ENCODE measurements around the gene TOB1.
"Not testable (repeated sequence)": the region's sequence is repeated elsewhere in the genome, so short reads cannot be mapped to it uniquely, and the experiment has no call there.

Gene TOB1

DNA sequence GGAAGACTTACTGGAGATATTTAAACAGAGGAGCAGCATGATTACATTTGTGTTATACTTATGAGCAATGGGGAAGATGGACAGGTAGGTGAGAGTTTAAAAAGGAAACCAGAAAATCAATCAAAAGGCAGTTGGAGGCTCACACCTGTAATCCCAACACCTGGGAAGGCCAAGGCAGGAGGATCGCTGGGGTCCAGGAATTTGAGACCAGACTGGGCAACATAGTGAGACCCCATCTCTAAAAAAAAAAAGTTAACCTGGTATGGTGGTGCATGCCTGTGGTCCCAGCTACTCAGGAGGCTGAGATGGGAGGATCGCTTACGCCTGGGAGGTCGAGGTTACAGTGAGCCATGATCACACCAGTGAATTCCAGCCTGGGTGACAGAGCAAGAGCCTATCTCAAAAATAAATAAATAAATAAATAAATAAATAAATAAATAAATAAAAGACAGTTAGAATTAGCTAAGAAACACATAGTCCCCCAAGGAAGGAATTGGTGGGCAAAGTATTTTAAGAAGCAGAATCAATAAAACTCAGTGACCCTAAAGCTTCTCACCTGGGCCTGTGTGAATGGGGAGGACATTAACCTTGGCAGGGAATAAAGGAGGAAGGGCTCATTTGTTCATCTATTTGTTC is 32.3 kb upstream of the TOB1 start:
- no peak for DNase-seq (ENCODE audit: low read depth)

DNA sequence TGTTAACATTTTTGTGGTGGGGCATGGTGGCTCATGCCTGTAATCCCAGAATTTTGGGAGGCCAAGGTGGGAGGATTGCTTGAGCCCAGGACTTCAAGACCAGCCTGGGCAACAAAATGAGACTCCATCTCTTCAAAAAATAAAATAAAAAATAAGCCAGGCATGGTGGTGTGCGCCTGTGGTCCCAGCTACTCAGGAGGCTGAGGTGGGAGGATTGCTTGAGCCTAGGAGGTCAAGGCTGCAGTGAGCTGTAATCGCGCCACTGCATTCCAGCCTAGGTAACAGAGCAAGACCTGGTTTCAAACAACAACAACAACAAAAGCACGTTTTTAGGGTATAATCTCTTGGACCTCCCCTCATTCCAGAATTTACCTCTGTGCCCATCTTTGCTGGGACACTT is 28.4 kb upstream of the TOB1 start:
- DNase-seq (ENCODE audit: low read depth): not testable (repeated sequence)

DNA sequence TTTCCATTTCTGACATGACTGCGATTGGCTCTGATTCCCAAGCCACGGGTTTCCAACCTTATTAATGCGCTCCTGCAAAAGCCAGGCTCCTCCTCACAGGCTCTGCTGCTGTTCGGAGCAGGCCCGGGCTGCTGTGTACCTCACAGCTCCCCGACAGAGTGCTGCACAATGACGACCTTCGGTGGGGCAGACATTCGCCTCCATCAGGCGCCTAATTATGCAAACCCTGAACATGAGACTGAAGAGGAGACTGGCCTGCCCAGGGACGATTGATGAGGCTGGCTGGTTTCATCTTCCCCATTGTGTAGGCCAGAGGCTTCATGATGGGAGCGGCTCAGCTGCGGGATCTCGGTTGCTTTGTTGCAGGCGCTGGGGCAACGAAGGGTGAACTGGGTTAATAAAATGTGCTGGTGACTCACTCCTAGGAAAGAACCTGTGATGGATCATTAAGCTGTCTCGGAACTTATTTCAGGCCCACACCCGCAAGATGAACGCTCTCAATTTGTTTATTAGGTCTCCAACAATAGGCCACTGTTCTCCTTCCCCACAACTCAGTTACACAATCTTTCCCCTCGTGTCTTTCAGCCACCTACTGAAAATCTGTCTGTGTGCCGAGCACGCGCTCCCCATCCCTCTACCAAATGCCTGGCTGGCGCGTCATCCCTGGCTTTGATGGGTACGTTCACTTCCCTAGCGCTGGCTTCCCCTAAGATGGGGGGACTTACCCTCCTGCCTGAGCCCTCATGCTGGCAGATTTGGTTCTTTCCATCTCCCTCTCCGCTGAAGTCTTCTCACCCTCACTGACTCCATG is 27.2 kb upstream of the TOB1 start:
- DNase-seq (ENCODE audit: low read depth): no peak

DNA sequence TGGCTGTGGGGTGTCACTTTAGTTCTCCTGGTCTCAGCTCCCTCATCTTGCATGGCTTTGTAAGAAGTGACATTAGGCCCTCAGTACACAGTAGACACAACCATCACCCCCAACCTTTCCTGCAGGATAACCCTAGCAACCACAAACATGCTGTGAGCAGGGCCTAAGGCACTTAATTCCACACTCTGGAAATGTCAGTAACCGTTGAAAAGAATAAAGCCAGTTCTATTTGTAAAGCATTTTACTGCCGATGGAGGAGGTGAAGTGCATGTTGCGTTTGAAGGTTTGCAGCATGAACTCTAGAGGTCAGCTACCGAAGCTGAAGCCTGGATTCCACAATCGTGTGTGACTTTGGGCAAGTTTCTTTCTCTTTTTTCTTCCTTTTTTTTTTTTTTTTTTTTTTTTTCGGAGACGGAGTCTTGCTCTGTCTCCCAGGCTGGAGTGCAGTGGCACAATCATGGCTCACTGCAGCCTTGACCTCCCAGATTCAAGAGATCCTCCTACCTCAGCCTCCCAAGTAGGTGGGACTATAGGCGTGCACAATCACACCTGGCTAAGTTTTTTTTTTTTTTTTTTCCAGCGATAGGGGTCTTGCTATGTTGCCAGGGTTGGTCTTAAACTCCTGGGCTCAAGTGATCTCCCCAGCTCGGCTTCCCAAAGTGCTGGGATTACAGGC is 26.1 kb upstream of the TOB1 start:
- no peak for DNase-seq (ENCODE audit: low read depth)

DNA sequence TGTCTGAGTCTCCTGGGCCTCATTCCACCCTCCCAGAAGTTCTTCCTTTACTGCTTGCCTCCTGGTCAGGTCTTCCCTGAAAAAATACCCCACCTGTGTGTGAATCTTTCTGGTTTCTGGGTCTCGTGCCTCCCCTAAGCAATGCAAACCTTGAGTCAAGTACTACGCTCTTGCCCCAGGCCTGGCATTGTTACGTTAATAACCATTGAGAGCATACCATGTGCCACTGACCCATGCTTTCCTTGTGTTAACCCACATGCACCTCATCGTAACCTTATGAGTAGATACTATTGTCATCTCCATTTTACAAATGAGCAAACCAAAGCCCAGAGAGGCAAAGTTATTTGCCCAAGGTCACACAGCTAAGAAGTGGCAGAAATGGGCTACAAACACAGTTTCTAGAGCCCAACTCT is 25.4 kb upstream of the TOB1 start:
- no peak for DNase-seq (ENCODE audit: low read depth)

DNA sequence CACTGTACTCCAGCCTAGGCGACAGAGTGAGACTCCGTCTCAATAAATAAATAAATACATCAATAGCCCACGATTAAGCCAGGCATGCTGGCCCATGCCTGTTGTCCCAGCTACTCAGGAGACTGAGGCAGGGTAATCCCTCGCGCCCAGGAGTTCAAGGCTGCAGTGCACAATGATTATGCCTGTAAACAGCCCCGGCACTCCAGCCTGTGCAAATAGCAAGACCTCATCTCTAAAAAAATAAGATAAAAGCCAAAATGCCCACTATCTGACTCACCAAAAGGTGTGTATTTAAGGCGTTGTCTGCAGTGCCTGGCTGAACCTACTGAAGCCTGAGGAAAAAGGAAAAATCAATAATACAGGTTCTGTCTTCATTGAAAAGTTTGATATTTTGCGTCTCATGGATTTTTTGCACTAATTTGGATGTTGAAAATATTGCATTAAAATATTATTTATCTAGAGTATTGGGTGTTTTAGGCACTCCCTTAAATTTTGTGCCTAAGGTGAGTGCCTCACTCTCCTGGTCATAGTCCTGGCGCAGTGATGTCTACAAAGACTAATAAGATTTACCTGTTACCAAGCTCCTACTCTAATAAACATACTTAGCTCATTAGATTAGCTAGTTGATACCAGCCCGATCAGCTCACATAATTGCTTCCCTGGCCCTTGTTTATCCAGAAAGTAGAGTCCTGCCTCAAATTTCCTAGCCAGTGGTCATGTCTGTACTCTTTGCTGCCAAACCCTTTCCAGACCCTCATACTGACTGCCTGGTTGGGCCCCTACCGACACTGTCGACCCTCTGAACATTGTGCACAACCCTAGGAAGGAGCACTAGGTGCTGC is 24.7 kb upstream of the TOB1 start:
- no peak for DNase-seq (ENCODE audit: low read depth)

DNA sequence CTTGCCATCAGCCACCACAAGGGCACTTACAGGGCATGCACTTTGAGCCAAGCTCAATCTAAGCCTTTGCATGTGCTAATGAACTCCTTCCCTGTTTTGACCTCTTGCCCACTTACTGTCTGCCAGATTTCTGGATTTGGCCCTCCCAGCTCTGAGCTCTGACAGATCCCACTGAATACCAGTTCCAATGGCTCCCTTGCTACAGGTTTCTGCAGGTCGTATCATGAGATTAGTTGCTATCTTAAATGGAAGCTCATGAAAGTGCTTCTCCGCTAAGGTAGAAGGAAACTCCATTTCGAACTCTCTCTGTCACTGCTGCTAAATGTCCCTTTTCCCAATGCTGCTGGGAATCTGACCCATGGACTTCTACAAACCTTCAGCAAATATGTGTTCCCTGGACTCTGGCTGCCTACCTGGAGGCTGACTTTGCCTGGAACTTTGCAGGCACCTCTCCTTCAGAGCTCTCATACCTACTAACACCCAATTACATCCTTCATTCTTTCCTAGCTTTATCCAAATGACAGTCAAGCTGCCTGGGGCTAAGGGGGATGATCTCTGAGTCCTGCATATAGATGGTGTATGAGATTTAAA is 23.5 kb upstream of the TOB1 start:
- DNase-seq (ENCODE audit: low read depth): no peak

DNA sequence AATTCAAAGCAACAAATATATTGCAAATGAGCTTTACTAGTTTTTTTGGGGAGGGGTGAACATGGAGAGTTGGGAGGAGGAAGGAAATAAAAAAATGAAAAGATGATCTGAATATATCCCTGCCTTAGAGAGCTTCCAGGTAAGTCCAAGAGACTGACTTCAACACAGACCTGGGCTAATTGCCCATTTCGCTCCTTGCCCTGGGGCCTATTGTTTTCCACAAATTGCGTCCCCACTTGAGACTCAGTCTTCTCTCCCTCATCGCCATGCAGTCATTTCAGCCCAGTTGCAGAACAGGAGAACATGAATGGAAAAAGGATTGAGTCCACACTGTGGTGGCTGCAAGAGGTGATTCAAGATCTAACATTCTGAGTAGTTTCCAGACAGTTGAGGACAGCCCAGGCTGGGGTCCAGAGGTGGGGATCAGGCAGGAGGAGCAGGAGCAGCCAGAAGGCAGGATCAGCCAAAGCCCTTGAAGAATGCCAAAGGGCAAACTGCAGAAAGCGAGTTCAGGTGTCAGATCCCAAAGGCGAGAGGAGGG is 21.6 kb upstream of the TOB1 start:
- DNase-seq (ENCODE audit: low read depth): no peak

DNA sequence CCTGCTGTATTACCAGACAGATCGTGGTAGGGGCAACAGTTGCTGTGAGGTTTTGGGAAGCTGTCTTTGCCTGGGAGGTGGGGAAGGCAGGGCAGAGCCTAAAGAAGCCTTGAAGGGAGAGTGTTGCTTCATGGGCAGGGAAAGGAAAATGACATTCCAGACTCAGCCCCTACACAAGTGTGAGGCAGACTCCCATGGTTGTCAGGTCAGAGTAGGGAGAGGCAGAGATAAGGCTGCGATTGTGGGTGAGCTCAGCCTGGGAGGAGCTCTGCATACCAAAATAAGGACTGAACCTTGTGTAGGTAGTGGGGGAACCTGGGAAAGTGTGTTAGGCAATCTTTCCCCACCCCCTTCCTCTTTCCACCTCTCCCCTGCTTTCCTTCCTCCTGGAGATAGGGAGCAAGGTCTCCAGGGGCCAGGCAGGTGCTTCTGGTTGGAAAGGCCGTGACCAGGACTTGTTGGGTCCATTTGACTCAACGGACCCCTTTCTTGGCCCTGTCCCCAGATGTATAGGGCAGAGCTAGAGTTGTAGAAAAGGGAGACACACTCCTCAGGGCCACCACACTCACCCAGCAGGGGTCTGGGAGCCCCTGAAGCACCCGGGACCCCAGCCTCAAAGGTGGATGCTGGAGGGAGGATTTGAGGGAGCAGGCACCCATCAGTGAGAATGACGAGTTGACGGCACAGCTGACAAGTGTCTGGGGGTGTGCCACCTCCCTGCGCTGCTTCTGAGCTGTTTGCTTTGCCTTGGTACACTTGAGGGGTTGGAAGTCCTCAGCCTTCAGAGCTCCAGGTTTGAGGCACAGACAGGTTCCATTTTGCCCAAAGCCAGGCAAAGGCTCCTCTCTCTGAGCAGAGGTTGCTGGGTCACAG is 18.5 kb upstream of the TOB1 start:
- no peak for DNase-seq (ENCODE audit: low read depth)

DNA sequence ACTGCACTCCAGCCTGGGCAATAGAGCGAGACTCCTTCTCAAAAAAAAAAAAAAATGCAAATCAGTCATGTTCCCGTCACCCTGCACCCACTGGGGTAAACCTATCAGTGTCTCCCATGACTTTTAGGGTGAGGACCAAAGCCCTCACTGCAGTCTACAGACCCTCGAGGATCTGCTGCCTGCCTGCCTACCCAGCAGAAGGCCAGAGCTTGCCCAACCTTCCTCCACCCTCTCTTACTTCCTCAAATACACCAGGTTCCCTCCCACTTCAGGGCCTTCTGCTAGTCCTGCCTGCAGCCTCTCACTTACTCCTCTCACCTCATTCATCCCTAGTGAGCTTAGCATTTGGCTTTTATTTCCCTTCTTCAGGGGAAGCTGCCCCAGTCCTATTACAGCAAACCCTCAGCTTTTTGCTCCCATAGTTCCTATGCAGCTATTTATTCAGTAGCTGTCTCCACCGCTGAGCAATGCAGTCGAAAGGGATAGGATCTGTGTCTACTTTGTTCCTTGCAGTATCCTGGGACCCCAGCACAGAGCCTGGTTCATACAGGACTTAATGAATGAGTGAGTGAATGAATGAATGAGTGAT is 17.8 kb upstream of the TOB1 start:
- no peak for DNase-seq (ENCODE audit: low read depth)

DNA sequence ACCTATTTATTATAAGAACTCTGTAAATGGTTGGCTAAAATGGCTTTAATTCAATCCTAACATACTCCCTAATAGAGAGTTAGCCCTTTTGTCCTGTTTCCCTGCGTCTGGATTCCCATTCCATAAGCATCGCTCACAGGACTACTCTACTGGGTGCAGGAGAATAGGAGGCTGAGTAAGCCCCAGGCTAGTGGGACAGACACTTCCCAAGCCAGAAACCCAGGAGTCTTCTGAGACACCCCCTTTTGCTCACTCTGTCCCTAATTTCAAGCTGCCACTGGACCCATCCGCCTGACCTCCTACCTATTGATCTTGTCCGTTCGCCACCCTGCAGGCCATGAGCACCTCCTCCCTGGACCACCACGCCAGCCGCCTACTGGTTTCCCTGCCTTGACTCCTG is 16.7 kb upstream of the TOB1 start:
- no peak for DNase-seq (ENCODE audit: low read depth)

DNA sequence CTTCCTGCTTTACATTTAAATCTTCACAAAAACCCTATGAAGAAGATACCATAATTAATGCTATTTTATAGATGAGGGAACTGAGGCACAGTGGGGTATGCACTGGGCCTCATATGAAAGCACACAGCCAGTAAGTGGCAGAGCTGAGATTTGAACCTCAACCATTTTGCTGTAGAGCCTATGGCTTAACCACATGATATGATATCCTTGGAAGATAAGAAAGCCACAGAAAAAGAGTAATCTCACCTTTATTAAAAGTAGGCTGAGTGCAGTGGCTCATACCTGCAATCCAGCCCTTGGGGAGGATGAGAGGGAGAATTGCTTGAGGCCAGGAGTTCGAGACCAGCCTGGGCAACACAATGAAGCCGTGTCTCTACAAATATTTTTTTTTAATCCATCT is 15.0 kb upstream of the TOB1 start:
- no peak for DNase-seq (ENCODE audit: low read depth)

DNA sequence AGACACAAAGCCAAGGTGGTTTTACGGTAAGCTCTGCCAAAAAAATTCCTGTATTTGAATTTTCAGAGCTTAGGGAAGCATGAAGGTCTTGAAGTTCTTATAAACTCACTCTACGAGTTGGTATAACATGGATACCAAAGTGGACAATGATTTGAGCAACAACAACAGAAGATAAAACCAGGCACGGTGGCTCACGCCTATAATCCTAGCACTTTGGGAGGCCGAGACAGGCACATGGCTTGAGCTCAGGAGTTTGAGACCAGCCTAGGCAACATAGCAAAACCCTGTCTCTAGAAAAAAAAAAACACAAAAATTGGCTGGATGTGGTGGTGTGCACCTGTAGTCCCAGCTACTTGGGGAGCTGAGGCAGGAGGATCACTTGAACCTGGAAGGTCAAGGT is 12.9 kb upstream of the TOB1 start:
- no peak for DNase-seq (ENCODE audit: low read depth)

DNA sequence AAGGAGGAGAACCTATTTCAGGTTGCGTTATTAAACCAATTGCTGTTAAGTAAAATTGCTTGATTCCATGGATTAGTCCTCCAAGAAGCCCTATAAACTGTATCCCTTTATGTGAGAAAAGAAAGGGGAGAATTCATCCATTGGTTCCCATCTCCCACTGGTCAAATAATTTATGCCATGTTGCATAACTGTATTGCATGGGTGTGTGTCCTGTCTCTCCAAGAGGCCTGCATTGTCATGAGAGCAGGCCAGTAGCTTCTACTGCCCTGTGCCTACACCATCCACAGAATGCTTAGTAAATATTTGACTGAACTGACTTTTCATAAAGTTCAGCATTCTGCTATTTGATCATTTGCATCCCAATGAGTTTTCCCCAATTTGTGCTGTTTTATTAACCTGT is 11.7 kb upstream of the TOB1 start:
- no peak for DNase-seq (ENCODE audit: low read depth)

DNA sequence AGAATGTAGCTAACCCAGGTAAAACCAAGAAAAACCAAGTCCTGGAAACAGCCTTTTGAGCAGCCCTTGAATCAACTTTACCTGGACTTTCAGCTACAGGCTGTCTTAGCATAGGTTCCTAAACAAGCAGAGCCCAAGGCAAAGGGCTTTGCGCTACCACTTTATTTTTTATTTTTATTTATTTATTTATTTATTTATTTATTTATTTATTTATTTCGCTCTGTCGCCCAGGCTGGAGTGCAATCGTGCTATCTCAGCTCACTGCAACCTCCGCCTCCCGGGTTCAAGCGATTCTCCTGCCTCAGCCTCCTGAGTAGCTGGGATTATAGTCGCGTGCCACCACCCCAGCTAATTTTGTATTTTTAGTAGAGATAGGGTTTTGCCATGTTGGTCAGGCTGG is 10.9 kb upstream of the TOB1 start:
- DNase-seq (ENCODE audit: low read depth): not testable (repeated sequence)

DNA sequence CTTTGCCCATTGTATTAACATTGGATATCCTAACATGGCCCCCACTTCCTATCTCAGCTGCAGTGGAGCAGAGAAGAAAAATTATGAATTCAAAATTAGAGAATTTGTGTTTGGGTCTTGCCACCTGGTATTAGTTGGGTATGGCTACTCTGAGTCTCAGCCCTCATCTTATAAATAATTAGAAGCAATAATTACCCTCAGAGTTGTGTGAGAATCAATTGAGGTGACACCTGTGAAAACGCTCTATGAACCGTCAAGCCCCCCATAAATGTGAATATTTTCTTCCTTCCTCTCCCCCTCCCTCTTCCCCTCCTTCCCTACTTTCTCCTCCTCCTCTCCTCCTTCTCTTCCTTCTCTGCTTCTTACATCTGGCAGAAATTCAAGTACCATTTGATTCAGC is 8.9 kb upstream of the TOB1 start:
- no peak for DNase-seq (ENCODE audit: low read depth)

DNA sequence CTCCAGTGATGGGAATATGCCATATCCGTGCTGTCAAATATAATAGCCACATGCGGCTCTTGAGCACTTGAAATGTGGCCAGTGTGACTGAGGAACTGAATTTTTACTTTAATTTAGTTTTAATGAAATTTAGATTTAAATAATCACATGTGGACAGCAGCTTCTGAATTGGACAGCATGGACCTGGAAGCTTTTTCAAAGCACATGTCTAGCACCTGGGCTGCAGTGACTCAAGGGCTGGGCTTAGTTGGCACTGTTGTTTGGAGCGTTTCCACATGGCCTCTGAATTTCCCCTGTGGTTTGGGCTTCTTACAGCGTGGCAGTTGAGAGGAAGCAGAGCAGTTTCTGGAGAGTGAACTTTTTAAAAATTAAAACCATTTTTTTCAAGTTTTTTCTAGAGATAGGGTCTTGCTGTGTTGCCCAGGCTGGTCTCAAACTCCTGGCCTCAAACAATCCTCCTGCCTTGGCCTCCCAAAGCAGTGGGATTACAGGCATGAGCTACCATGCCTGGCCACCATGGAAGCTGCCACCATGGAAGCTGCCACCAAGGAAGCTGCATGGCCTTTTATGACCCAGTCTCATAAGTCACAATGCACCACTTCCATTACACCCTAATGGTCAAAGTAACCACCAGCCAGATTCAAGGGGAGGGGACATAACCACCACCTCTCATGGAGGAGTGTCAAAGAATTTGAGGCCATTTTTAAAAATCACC is 6.7 kb upstream of the TOB1 start:
- DNase-seq (ENCODE audit: low read depth): peak; percentile 49

DNA sequence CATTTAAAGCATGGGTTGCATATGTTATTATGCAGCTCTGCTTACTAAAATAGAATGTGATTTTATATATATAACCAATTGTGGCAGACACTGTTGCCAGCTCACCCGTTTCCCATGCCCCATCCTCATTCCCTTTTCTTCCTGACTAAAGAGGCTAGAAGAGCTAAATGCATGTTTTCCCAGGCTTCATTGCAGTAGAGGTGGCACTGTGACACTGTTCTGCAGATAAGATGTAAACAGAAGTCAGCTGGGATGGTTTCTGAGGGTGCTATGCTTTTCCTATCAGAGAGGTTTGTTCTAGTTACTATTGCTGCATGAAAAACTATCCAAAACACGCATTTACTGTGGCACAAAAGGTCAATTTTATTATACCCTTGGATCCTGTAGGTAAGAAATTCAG is 5.7 kb upstream of the TOB1 start:
- DNase-seq (ENCODE audit: low read depth): no peak

DNA sequence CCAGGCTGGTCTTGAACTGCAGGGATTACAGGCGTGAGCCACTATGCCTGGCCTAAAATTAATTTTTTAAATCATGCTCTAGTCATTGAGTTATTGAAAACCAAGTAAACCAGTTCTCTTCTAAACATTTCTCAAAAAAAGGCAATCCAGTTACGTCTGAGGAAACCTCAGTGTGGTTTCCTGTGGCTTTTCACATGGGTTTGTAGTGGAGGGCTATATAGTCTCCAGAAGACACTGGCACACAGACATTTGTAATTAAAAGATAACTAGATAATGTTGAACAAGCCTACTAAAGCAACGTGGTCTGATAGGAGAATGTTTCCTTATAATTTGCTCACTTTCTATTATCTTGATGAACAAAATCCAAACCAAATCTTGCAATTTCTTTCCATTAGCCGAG is 5.2 kb upstream of the TOB1 start:
- peak; percentile 23 for DNase-seq (ENCODE audit: low read depth)

DNA sequence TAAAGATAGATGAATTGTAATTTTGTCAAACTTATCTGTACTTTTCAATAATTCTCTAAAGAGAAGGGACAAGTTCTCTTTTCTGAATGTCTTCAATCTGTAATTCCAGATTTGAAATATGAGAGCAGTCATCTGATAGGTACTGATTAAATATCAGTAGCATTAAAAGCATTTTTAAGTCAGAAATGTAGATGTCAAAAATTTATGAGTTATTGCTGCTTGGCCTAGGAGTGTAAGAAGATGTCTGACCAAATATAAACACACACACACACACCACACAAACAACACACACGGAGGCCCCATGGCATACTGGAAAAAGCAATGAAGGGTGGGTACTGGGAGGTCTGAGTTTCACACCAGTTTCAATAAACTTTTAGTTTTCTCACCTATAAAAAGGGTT is 2.4 kb upstream of the TOB1 start:
- no peak for DNase-seq (ENCODE audit: low read depth)

Measured in activated T-cell treated with anti-CD3 and anti-CD28 coated beads for 24 hours (primary cell).